HCT116 (cell line): ENCODE data around the gene WNT9A.

Experiments
- ELF1 ChIP-seq: IDR thresholded peaks from 2 replicates; pipeline ENCODE4 v1.6.1; 2012; ENCODE audit warnings: low read depth, borderline replicate concordance
- EZH2 ChIP-seq: fragments of 200-600 bp; sonication (generic); IDR thresholded peaks from 2 replicates; pipeline ENCODE4 v1.6.1; 2017; ENCODE audit warnings: antibody characterized with exemption, mixed run types
- POLR2A ChIP-seq: IDR thresholded peaks from 2 replicates; pipeline ENCODE4 v1.7.0; 2011; ENCODE audit warnings: borderline replicate concordance; ENCODE audit not compliant: insufficient read depth, insufficient read length; ENCODE audit errors: extremely low read depth
- TF ChIP-seq, protein P1 (sequence below), 3 experiments: fragments of 200-600 bp in 1 of 3; sonication (generic) in 1 of 3; IDR thresholded peaks in 2 of 3; conservative IDR thresholded peaks in 1 of 3; 2 replicates each; pipeline ENCODE4 v1.5.1; 2012 to 2017; ENCODE audit warnings: low read depth in 2 of 3, low read length in 2 of 3, antibody characterized with exemption in 1 of 3, borderline replicate concordance in 1 of 3, control low read depth in 1 of 3, mild to moderate bottlenecking in 1 of 3, mixed read lengths in 1 of 3, mixed run types in 1 of 3, moderate library complexity in 1 of 3; ENCODE audit not compliant: insufficient read depth in 1 of 3

DNA sequence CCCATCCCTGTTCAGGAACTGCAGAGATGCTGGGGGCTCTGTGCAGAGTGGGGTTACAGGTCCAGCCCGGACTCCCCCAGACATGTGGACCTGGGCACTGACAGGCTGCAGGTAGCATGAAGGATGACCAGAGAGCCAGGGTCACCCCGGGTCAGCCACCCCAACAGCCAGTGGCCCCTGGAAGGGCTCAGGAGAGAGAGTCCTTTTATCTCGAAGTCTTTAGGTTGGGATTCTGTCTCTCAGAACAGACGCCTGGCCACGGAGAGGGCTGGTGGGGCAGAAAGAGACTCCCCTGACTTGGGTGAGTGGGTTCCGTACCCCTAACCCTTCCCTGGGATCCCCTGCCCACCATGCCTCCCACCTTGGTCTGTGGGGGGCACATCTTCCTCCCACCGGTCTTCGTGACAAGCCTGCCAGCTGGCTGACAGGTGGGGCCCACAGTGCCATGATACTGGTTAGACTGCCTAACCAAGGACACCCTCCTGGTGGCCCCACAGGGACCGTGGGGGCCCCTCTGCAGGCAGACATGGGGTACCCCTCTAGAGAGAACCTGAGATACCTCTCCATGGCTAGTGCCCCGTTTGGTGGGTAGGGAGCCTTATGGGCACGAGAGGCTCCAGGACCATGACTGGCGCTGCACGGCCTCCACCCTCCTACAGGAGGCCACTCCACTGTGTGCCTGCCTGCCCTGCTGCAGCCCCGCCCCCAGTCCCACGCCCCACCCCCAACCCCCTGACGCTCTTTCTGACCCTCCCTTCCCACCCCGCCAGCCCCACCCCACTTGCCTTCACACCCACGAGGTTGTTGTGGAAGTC is 24.2 kb downstream of the WNT9A start:
- TF ChIP-seq, protein P1, sequence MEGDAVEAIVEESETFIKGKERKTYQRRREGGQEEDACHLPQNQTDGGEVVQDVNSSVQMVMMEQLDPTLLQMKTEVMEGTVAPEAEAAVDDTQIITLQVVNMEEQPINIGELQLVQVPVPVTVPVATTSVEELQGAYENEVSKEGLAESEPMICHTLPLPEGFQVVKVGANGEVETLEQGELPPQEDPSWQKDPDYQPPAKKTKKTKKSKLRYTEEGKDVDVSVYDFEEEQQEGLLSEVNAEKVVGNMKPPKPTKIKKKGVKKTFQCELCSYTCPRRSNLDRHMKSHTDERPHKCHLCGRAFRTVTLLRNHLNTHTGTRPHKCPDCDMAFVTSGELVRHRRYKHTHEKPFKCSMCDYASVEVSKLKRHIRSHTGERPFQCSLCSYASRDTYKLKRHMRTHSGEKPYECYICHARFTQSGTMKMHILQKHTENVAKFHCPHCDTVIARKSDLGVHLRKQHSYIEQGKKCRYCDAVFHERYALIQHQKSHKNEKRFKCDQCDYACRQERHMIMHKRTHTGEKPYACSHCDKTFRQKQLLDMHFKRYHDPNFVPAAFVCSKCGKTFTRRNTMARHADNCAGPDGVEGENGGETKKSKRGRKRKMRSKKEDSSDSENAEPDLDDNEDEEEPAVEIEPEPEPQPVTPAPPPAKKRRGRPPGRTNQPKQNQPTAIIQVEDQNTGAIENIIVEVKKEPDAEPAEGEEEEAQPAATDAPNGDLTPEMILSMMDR (IDR thresholded peaks at IDR 0.05 in 2 of 3, conservative IDR thresholded peaks at IDR 0.05 in 1 of 3; ENCODE audit: borderline replicate concordance in 1 of 3, insufficient read depth in 1 of 3, low read depth in 2 of 3, low read length in 2 of 3), result no peak
- TF ChIP-seq ELF1 (no peak), POLR2A (no peak), EZH2 (no peak)
